GM21423 (cell line): Measurements from ENCODE around the gene FTH1.

Experiments used
- ATAC-seq: cut with Tn5 transposase; IDR thresholded peaks from one replicate; pipeline ENCODE4 v1.9.1; 2021; ENCODE audit warnings: mild to moderate bottlenecking, moderate library complexity; ENCODE audit not compliant: unreplicated experiment

Gene FTH1

GRCh38 chr11:61917334-61918109 lies 49.9 kb downstream of the FTH1 start, which contains the start of gene RAB3IL1:
Gene RAB3IL1 (minus strand): TSS chr11:61917566. CDS start chr11:61917367, 199 bp downstream.
- ATAC-seq = no peak

GRCh38 chr11:61916737-61917333 lies 50.6 kb downstream of the FTH1 start:
- no peak for ATAC-seq

- ATAC-seq = no peak
These were observed 52.8 kb downstream of the FTH1 start for GRCh38 chr11:61914471-61915171.
